ENCODE measurements around the gene ELOVL6.

- TF ChIP-seq, protein P1, sequence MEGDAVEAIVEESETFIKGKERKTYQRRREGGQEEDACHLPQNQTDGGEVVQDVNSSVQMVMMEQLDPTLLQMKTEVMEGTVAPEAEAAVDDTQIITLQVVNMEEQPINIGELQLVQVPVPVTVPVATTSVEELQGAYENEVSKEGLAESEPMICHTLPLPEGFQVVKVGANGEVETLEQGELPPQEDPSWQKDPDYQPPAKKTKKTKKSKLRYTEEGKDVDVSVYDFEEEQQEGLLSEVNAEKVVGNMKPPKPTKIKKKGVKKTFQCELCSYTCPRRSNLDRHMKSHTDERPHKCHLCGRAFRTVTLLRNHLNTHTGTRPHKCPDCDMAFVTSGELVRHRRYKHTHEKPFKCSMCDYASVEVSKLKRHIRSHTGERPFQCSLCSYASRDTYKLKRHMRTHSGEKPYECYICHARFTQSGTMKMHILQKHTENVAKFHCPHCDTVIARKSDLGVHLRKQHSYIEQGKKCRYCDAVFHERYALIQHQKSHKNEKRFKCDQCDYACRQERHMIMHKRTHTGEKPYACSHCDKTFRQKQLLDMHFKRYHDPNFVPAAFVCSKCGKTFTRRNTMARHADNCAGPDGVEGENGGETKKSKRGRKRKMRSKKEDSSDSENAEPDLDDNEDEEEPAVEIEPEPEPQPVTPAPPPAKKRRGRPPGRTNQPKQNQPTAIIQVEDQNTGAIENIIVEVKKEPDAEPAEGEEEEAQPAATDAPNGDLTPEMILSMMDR (IDR thresholded peaks at IDR 0.05) = no peak
- no peak for TF ChIP-seq POLR2A (IDR thresholded peaks at IDR 0.05)
- no peak for TF ChIP-seq POLR2AphosphoS5 (IDR thresholded peaks at IDR 0.05)
Measured at GRCh38 chr4:110155654-110156053, 42.8 kb downstream of the ELOVL6 start.
